ENCODE data around the gene RYR3. TPM values are rescaled to one million over a fixed set of nuclear protein-coding genes. Genes with fewer than 3 reads are reported as not detected.

RYR3 gene
- total RNA-seq, 1 donor from 2014 or later = 1.5 TPM

GRCh38 chr15:33405096-33405495, 94.3 kb downstream of the RYR3 start:
- peaks cover 7% of the 10 kb centered on the region for H3K4me1 Mint-ChIP-seq (ENCODE audit: low read depth, unreplicated experiment)
- peaks cover 2% of the 10 kb centered on the region for H3K9me3 Mint-ChIP-seq (ENCODE audit: unreplicated experiment)
- peaks cover 6% of the 10 kb centered on the region for H3K27me3 Mint-ChIP-seq (ENCODE audit: low read depth, unreplicated experiment)
- no peak for FAIRE-seq
- Histone ChIP-seq H3K4me2 (ENCODE audit: low read length) (no peak overlapping the region), H3K36me3 (ENCODE audit: insufficient read depth, low read length) (no peaks in the 10 kb centered on the region), H3K4me3 (ENCODE audit: insufficient read depth, low read depth, low read length) (no peak overlapping the region), H3K9me3 (ENCODE audit: insufficient read depth, low read depth, low read length) (no peaks in the 10 kb centered on the region), H3K4me1 (ENCODE audit: insufficient read depth, low read length) (no peaks in the 10 kb centered on the region), H4K20me1 (ENCODE audit: insufficient read depth, low read length) (no peaks in the 10 kb centered on the region), H3K9ac (ENCODE audit: low read length) (no peak overlapping the region), H2AFZ (ENCODE audit: low read depth, low read length) (no peak overlapping the region), H3K27ac (ENCODE audit: low read depth, low read length) (no peak overlapping the region), H3K27me3 (ENCODE audit: insufficient read depth, low read length) (no peaks in the 10 kb centered on the region), H3K79me2 (ENCODE audit: insufficient read depth, low read length) (no peaks in the 10 kb centered on the region)
- H3K36me3 Mint-ChIP-seq (ENCODE audit: low read depth, unreplicated experiment) = no peaks in the 10 kb centered on the region
- TF ChIP-seq EZH2 (IDR thresholded peaks at IDR 0.05; ENCODE audit: insufficient read depth, low read length) (no peak), CTCF (IDR thresholded peaks at IDR 0.05; ENCODE audit: insufficient read depth, low read depth, low read length) (no peak)
- H3K4me3 Mint-ChIP-seq (ENCODE audit: unreplicated experiment) = no peak overlapping the region
- no peak for DNase-seq (ENCODE audit: low read depth)
- no peak overlapping the region for H3K27ac Mint-ChIP-seq (ENCODE audit: unreplicated experiment)

GRCh38 chr15:33411596-33412540, 101.1 kb downstream of the RYR3 start:
- Histone ChIP-seq H3K27ac (ENCODE audit: low read depth, low read length) (no peak overlapping the region), H3K27me3 (ENCODE audit: insufficient read depth, low read length) (no peaks in the 10 kb centered on the region), H3K9me3 (ENCODE audit: insufficient read depth, low read depth, low read length) (no peaks in the 10 kb centered on the region), H3K79me2 (ENCODE audit: insufficient read depth, low read length) (no peaks in the 10 kb centered on the region), H3K4me2 (ENCODE audit: low read length) (no peak overlapping the region), H2AFZ (ENCODE audit: low read depth, low read length) (no peak overlapping the region), H3K4me3 (ENCODE audit: insufficient read depth, low read depth, low read length) (no peak overlapping the region), H3K36me3 (ENCODE audit: insufficient read depth, low read length) (no peaks in the 10 kb centered on the region), H3K9ac (ENCODE audit: low read length) (no peak overlapping the region), H4K20me1 (ENCODE audit: insufficient read depth, low read length) (no peaks in the 10 kb centered on the region), H3K4me1 (ENCODE audit: insufficient read depth, low read length) (no peaks in the 10 kb centered on the region)
- H3K27ac Mint-ChIP-seq (ENCODE audit: unreplicated experiment) = no peak overlapping the region
- H3K27me3 Mint-ChIP-seq (ENCODE audit: low read depth, unreplicated experiment) = peaks cover 2% of the 10 kb centered on the region
- no peak overlapping the region for H3K4me3 Mint-ChIP-seq (ENCODE audit: unreplicated experiment)
- DNase-seq (ENCODE audit: low read depth) (no peak), FAIRE-seq (no peak)
- H3K9me3 Mint-ChIP-seq (ENCODE audit: unreplicated experiment) = peaks cover 3% of the 10 kb centered on the region
- H3K4me1 Mint-ChIP-seq (ENCODE audit: low read depth, unreplicated experiment) = peaks cover 9% of the 10 kb centered on the region
- H3K36me3 Mint-ChIP-seq (ENCODE audit: low read depth, unreplicated experiment) = no peaks in the 10 kb centered on the region
- no peak for TF ChIP-seq CTCF (IDR thresholded peaks at IDR 0.05; ENCODE audit: insufficient read depth, low read depth, low read length)
- TF ChIP-seq EZH2 (IDR thresholded peaks at IDR 0.05; ENCODE audit: insufficient read depth, low read length) = no peak

- Histone ChIP-seq H3K9me3 (ENCODE audit: insufficient read depth, low read depth, low read length) (no peaks in the 10 kb centered on the region), H3K9ac (ENCODE audit: low read length) (no peak overlapping the region), H3K4me1 (ENCODE audit: insufficient read depth, low read length) (no peaks in the 10 kb centered on the region), H3K4me3 (ENCODE audit: insufficient read depth, low read depth, low read length) (no peak overlapping the region), H2AFZ (ENCODE audit: low read depth, low read length) (no peak overlapping the region), H3K4me2 (ENCODE audit: low read length) (no peak overlapping the region), H3K27me3 (ENCODE audit: insufficient read depth, low read length) (no peaks in the 10 kb centered on the region), H4K20me1 (ENCODE audit: insufficient read depth, low read length) (no peaks in the 10 kb centered on the region), H3K27ac (ENCODE audit: low read depth, low read length) (no peak overlapping the region), H3K36me3 (ENCODE audit: insufficient read depth, low read length) (no peaks in the 10 kb centered on the region), H3K79me2 (ENCODE audit: insufficient read depth, low read length) (no peaks in the 10 kb centered on the region)
- FAIRE-seq (no peak), DNase-seq (ENCODE audit: low read depth) (no peak)
- peaks cover 2% of the 10 kb centered on the region for H3K4me1 Mint-ChIP-seq (ENCODE audit: low read depth, unreplicated experiment)
- no peaks in the 10 kb centered on the region for H3K36me3 Mint-ChIP-seq (ENCODE audit: low read depth, unreplicated experiment)
- H3K4me3 Mint-ChIP-seq (ENCODE audit: unreplicated experiment) = no peak overlapping the region
- no peak for TF ChIP-seq EZH2 (IDR thresholded peaks at IDR 0.05; ENCODE audit: insufficient read depth, low read length)
- no peak for TF ChIP-seq CTCF (IDR thresholded peaks at IDR 0.05; ENCODE audit: insufficient read depth, low read depth, low read length)
- H3K27me3 Mint-ChIP-seq (ENCODE audit: low read depth, unreplicated experiment) = peaks cover 12% of the 10 kb centered on the region
- H3K27ac Mint-ChIP-seq (ENCODE audit: unreplicated experiment) = no peak overlapping the region
- peaks cover 10% of the 10 kb centered on the region for H3K9me3 Mint-ChIP-seq (ENCODE audit: unreplicated experiment)
Measured at GRCh38 chr15:33419701-33420100, 108.9 kb downstream of the RYR3 start.

All from astrocyte (in vitro differentiated cells and primary cell).